ENCODE measurements around the gene TMEM101. TPM values are rescaled to one million over a fixed set of nuclear protein-coding genes. Genes with fewer than 3 reads are reported as not detected.
A peak's percentile ranks its signal among the peaks of the same experiment; 100 is the strongest.

Gene TMEM101
- total and polyA plus RNA-seq, 2 donors (not counting 1 experiment from before 2014, with no cell fraction given) = 26.0 to 107 TPM

DNA sequence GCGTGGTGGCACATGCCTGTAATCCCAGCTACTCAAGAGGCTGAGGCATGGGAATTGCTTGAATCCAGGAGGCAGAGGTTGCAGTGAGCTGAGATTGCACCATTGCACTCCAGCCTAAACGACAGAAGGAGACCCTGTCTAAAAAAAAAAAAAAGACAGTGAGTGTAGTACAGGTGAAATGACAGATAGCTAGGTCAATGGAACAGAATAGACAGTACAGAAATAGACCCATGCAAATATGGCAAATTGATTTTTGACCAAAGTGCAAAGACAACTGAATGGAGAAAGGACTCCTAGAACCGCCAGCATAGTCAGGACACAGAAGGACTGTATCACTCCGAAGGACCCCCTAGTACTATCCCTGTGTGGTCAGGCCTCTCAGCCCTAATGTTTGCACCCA, 44.4 kb downstream of the TMEM101 start:
- no peaks in the 10 kb centered on the region for H3K36me3 ChIP-seq (ENCODE audit: control insufficient read depth, insufficient read depth, low read length)
- DNase-seq (ENCODE audit: low read depth in 2 of 2) = no peak
- H3K4me2 ChIP-seq (ENCODE audit: extremely low read depth, insufficient read depth, low read length) = no peak overlapping the region
- H3K27me3 ChIP-seq (ENCODE audit: control insufficient read depth, insufficient read depth, low read length) = peaks cover 3% of the 10 kb centered on the region
- no peak overlapping the region for H3K27ac ChIP-seq (ENCODE audit: insufficient read depth, low read length)
- H3K9ac ChIP-seq (ENCODE audit: insufficient read depth, low read length) = no peak overlapping the region
- H2AFZ ChIP-seq (ENCODE audit: low read length) = no peak overlapping the region
- H3K9me3 ChIP-seq (ENCODE audit: control insufficient read depth, insufficient read depth, low read depth, low read length) = no peaks in the 10 kb centered on the region
- no peaks in the 10 kb centered on the region for H3K79me2 ChIP-seq (ENCODE audit: control insufficient read depth, insufficient read depth, low read length)
- no peaks in the 10 kb centered on the region for H4K20me1 ChIP-seq (ENCODE audit: control insufficient read depth, extremely low read depth, insufficient read depth, low read length)
- no peak for TF ChIP-seq EZH2 (IDR thresholded peaks at IDR 0.05; ENCODE audit: low read length, missing control alignments)
- TF ChIP-seq, protein P1, sequence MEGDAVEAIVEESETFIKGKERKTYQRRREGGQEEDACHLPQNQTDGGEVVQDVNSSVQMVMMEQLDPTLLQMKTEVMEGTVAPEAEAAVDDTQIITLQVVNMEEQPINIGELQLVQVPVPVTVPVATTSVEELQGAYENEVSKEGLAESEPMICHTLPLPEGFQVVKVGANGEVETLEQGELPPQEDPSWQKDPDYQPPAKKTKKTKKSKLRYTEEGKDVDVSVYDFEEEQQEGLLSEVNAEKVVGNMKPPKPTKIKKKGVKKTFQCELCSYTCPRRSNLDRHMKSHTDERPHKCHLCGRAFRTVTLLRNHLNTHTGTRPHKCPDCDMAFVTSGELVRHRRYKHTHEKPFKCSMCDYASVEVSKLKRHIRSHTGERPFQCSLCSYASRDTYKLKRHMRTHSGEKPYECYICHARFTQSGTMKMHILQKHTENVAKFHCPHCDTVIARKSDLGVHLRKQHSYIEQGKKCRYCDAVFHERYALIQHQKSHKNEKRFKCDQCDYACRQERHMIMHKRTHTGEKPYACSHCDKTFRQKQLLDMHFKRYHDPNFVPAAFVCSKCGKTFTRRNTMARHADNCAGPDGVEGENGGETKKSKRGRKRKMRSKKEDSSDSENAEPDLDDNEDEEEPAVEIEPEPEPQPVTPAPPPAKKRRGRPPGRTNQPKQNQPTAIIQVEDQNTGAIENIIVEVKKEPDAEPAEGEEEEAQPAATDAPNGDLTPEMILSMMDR (conservative IDR thresholded peaks at IDR 0.05 in 1 of 2, IDR thresholded peaks at IDR 0.05 in 1 of 2; ENCODE audit: low read depth in 1 of 2, low read length in 2 of 2) = no peak
- no peaks in the 10 kb centered on the region for H3K4me1 ChIP-seq (ENCODE audit: control insufficient read depth, extremely low read depth, insufficient read depth, low read length)
- no peak overlapping the region for H3K4me3 ChIP-seq (replicated peaks in 1 of 4; ENCODE audit: control extremely low read depth in 1 of 4, insufficient read depth in 1 of 4, low read depth in 3 of 4, low read length in 4 of 4)

- TF ChIP-seq, protein P1 (conservative IDR thresholded peaks at IDR 0.05 in 1 of 2, IDR thresholded peaks at IDR 0.05 in 1 of 2; ENCODE audit: low read depth in 1 of 2, low read length in 2 of 2) = no peak
- no peak for TF ChIP-seq EZH2 (IDR thresholded peaks at IDR 0.05; ENCODE audit: low read length, missing control alignments)
- no peak overlapping the region for H3K9ac ChIP-seq (ENCODE audit: insufficient read depth, low read length)
- H3K4me2 ChIP-seq (ENCODE audit: extremely low read depth, insufficient read depth, low read length) = peak overlapping the region; percentile 73
- H3K27me3 ChIP-seq (ENCODE audit: control insufficient read depth, insufficient read depth, low read length) = peaks cover 5% of the 10 kb centered on the region
- H3K4me3 ChIP-seq (replicated peaks in 1 of 4; ENCODE audit: control extremely low read depth in 1 of 4, insufficient read depth in 1 of 4, low read depth in 3 of 4, low read length in 4 of 4) = peak overlapping the region in 1 of 4 experiments; percentile 33
- peak overlapping the region; percentile 45 for H2AFZ ChIP-seq (ENCODE audit: low read length)
- no peaks in the 10 kb centered on the region for H3K79me2 ChIP-seq (ENCODE audit: control insufficient read depth, insufficient read depth, low read length)
- no peaks in the 10 kb centered on the region for H3K4me1 ChIP-seq (ENCODE audit: control insufficient read depth, extremely low read depth, insufficient read depth, low read length)
- no peaks in the 10 kb centered on the region for H3K36me3 ChIP-seq (ENCODE audit: control insufficient read depth, insufficient read depth, low read length)
- H4K20me1 ChIP-seq (ENCODE audit: control insufficient read depth, extremely low read depth, insufficient read depth, low read length) = no peaks in the 10 kb centered on the region
- H3K9me3 ChIP-seq (ENCODE audit: control insufficient read depth, insufficient read depth, low read depth, low read length) = no peaks in the 10 kb centered on the region
- H3K27ac ChIP-seq (ENCODE audit: insufficient read depth, low read length) = no peak overlapping the region
- DNase-seq (ENCODE audit: low read depth in 2 of 2) = no peak
These were observed 47.4 kb downstream of the TMEM101 start for GRCh38 chr17:43967251-43967875.

DNA sequence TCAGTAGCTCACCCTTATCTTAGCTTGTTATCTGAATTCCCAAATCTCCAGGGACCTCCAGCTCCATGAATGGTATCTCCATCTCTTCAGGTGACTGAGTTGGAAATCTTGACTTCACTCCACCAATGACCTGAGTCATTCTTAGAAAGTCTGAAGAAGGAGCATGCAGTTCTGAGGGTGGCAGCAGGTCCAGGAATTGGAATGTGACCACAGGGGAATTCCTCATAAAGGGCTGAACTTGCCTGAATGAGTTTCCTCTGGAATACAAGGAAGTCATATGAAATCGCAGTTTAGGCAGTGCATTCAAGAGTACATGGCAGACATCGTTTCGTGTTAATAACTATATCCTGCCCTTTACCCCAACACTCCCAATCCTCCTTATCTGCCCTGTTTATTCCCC, 48.5 kb downstream of the TMEM101 start:
- Histone ChIP-seq H4K20me1 (ENCODE audit: control insufficient read depth, extremely low read depth, insufficient read depth, low read length) (no peaks in the 10 kb centered on the region), H3K27me3 (ENCODE audit: control insufficient read depth, insufficient read depth, low read length) (peaks cover 6% of the 10 kb centered on the region), H3K9me3 (ENCODE audit: control insufficient read depth, insufficient read depth, low read depth, low read length) (no peaks in the 10 kb centered on the region), H3K4me2 (ENCODE audit: extremely low read depth, insufficient read depth, low read length) (no peak overlapping the region), H3K79me2 (ENCODE audit: control insufficient read depth, insufficient read depth, low read length) (no peaks in the 10 kb centered on the region), H3K27ac (ENCODE audit: insufficient read depth, low read length) (no peak overlapping the region), H3K36me3 (ENCODE audit: control insufficient read depth, insufficient read depth, low read length) (no peaks in the 10 kb centered on the region), H3K4me1 (ENCODE audit: control insufficient read depth, extremely low read depth, insufficient read depth, low read length) (no peaks in the 10 kb centered on the region), H3K4me3 (replicated peaks in 1 of 4; ENCODE audit: control extremely low read depth in 1 of 4, insufficient read depth in 1 of 4, low read depth in 3 of 4, low read length in 4 of 4) (no peak overlapping the region), H3K9ac (ENCODE audit: insufficient read depth, low read length) (no peak overlapping the region), H2AFZ (ENCODE audit: low read length) (no peak overlapping the region)
- TF ChIP-seq, protein P1 (conservative IDR thresholded peaks at IDR 0.05 in 1 of 2, IDR thresholded peaks at IDR 0.05 in 1 of 2; ENCODE audit: low read depth in 1 of 2, low read length in 2 of 2) = no peak
- no peak for TF ChIP-seq EZH2 (IDR thresholded peaks at IDR 0.05; ENCODE audit: low read length, missing control alignments)
- peak in 1 of 2 donors; percentile 25 for DNase-seq (ENCODE audit: low read depth in 2 of 2)

Data from fibroblast of lung (primary cell).